Fibroblast of lung (primary cell): ENCODE data around the gene PCIF1. TPM values are rescaled to one million over a fixed set of nuclear protein-coding genes. Genes with fewer than 3 reads are reported as not detected.
"Not testable (repeated sequence)": the region's sequence is repeated elsewhere in the genome, so short reads cannot be mapped to it uniquely, and the experiment has no call there.

Experiments used
- DNase-seq, 2 donors: peaks; one replicate each; pipeline versions ENCODE4 v3.0.0 to v3.0.0-alpha.2; 2010; ENCODE audit warnings: low read depth in 2 of 2
- H2AFZ ChIP-seq: 2 replicates; pipeline ENCODE4 v1.5.1; 2012; ENCODE audit warnings: low read length, control low read depth, inconsistent platforms
- H3K27ac ChIP-seq: 2 replicates; pipeline ENCODE4 v1.5.1; 2011; ENCODE audit warnings: low read length, control low read depth; ENCODE audit not compliant: insufficient read depth
- H3K27me3 ChIP-seq: 2 replicates; pipeline ENCODE4 v1.5.1; 2011; ENCODE audit warnings: mild to moderate bottlenecking, low read length; ENCODE audit not compliant: control insufficient read depth, insufficient read depth
- H3K36me3 ChIP-seq: 2 replicates; pipeline ENCODE4 v1.5.1; 2011; ENCODE audit warnings: low read length; ENCODE audit not compliant: control insufficient read depth, insufficient read depth
- H3K4me1 ChIP-seq: 2 replicates; pipeline ENCODE4 v1.5.1; 2011; ENCODE audit warnings: low read length; ENCODE audit not compliant: control insufficient read depth, insufficient read depth; ENCODE audit errors: extremely low read depth
- H3K4me2 ChIP-seq: 2 replicates; pipeline ENCODE4 v1.5.1; 2011; ENCODE audit warnings: low read length, control low read depth; ENCODE audit not compliant: insufficient read depth; ENCODE audit errors: extremely low read depth
- H3K4me3 ChIP-seq, 4 experiments: fragments of 200-600 bp in 1 of 4; sonication (generic) in 1 of 4; replicated peaks in 1 of 4; 2 replicates each; pipeline ENCODE4 v1.5.1; 2011 to 2016; ENCODE audit warnings: low read length in 4 of 4, low read depth in 3 of 4, mild to moderate bottlenecking in 3 of 4, control low read depth in 2 of 4, inconsistent platforms in 1 of 4, mixed read lengths in 1 of 4; ENCODE audit not compliant: insufficient read depth in 1 of 4; ENCODE audit errors: control extremely low read depth in 1 of 4
- H3K79me2 ChIP-seq: 2 replicates; pipeline ENCODE4 v1.5.1; 2012; ENCODE audit warnings: mild to moderate bottlenecking, low read length, inconsistent platforms; ENCODE audit not compliant: control insufficient read depth, insufficient read depth
- H3K9ac ChIP-seq: 2 replicates; pipeline ENCODE4 v1.5.1; 2011; ENCODE audit warnings: mild to moderate bottlenecking, low read length, control low read depth; ENCODE audit not compliant: insufficient read depth
- H3K9me3 ChIP-seq: 2 replicates; pipeline ENCODE4 v1.5.1; 2012; ENCODE audit warnings: low read depth, low read length; ENCODE audit not compliant: control insufficient read depth, insufficient read depth
- H4K20me1 ChIP-seq: 2 replicates; pipeline ENCODE4 v1.5.1; 2011; ENCODE audit warnings: low read length; ENCODE audit not compliant: control insufficient read depth, insufficient read depth; ENCODE audit errors: extremely low read depth
- EZH2 ChIP-seq: IDR thresholded peaks from 2 replicates; pipeline ENCODE4 v1.5.1; 2012; ENCODE audit warnings: low read length, control low read depth, mild to moderate bottlenecking; ENCODE audit errors: missing control alignments
- polyA plus RNA-seq, 2 donors: library from polyadenylated mRNA; depleted of rRNA in 1 of 2; stranded (reverse) in 1 of 2; unstranded in 1 of 2; fragments of >200 nt; gene quantifications; 2 replicates each; pipeline ENCODE4 v1.2.1, GENCODE V29; 2011 to 2012; ENCODE audit warnings: missing spikeins in 1 of 2
- total RNA-seq: library from RNA; depleted of rRNA; stranded (reverse); fragments of >200 nt; gene quantifications from 2 replicates; pipeline ENCODE4 v1.2.1, GENCODE V29; 2014
- TF ChIP-seq, protein P1 (sequence below), 2 donors: IDR thresholded peaks in 1 of 2; conservative IDR thresholded peaks in 1 of 2; 1 replicate in 1 of 2; 2 replicates in 1 of 2; pipeline ENCODE4 v1.5.1; 2011 to 2012; ENCODE audit warnings: low read length in 2 of 2, control low read depth in 1 of 2, inconsistent platforms in 1 of 2, low read depth in 1 of 2, mild to moderate bottlenecking in 1 of 2

The PCIF1 gene
- total and polyA plus RNA-seq, 2 donors (not counting 1 experiment from before 2014, with no cell fraction given): 9.9 to 16.0 TPM

DNA sequence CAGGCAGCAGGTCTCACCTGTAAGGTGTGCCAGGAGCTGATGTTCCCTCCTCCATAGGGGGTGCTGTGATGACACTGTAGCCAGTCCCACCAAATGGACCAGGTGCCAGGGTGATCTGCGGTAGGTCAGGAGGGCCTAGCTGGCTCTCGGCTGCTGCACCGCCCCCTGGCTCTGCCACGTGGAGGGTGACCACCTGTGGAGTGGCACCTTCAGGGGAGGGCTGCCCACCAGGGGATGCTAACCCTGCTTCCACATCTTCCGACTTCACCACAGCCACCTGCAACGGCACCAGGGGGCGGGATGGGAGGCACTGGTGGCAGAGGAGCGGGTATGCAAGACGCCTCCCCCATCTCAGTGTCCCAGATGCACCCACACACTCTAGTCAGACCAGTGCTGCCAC lies 19.2 kb downstream of the PCIF1 start:
- Histone ChIP-seq H2AFZ (no peak overlapping the region), H4K20me1 (no peaks in the 10 kb centered on the region), H3K27me3 (no peaks in the 10 kb centered on the region), H3K9ac (no peak overlapping the region), H3K36me3 (peaks cover 53% of the 10 kb centered on the region), H3K4me2 (no peak overlapping the region), H3K9me3 (no peaks in the 10 kb centered on the region), H3K27ac (no peak overlapping the region), H3K4me1 (no peaks in the 10 kb centered on the region), H3K4me3 (no peak overlapping the region), H3K79me2 (no peaks in the 10 kb centered on the region)
- no peak for TF ChIP-seq EZH2
- TF ChIP-seq, protein P1, sequence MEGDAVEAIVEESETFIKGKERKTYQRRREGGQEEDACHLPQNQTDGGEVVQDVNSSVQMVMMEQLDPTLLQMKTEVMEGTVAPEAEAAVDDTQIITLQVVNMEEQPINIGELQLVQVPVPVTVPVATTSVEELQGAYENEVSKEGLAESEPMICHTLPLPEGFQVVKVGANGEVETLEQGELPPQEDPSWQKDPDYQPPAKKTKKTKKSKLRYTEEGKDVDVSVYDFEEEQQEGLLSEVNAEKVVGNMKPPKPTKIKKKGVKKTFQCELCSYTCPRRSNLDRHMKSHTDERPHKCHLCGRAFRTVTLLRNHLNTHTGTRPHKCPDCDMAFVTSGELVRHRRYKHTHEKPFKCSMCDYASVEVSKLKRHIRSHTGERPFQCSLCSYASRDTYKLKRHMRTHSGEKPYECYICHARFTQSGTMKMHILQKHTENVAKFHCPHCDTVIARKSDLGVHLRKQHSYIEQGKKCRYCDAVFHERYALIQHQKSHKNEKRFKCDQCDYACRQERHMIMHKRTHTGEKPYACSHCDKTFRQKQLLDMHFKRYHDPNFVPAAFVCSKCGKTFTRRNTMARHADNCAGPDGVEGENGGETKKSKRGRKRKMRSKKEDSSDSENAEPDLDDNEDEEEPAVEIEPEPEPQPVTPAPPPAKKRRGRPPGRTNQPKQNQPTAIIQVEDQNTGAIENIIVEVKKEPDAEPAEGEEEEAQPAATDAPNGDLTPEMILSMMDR (conservative IDR thresholded peaks at IDR 0.05 in 1 of 2, IDR thresholded peaks at IDR 0.05 in 1 of 2; ENCODE audit: low read depth in 1 of 2, low read length in 2 of 2): no peak
- no peak for DNase-seq

DNA sequence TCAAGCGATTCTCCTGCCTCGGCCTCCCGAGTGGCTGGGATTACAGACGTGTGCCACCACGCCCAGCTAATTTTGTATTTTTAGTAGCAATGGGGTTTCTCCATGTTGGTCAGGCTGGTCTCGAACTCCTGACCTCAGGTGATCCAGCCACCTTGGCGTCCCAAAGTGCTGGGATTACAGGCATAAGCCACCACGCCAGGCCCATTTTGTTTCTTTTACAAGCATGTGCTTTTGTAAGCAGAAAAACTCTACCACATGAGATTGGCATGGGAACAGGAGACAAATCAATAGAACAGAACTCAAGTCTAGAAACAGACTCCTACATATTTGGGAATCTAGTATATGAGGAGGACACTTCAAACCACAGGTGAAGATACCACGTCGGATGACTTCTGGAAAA lies 21.8 kb downstream of the PCIF1 start:
- H3K9ac ChIP-seq, H3K27me3 ChIP-seq, H3K4me2 ChIP-seq, H3K27ac ChIP-seq, H3K79me2 ChIP-seq, H4K20me1 ChIP-seq, H3K4me1 ChIP-seq, DNase-seq, H3K9me3 ChIP-seq, H3K4me3 ChIP-seq, H2AFZ ChIP-seq: not testable (repeated sequence)
- H3K36me3 ChIP-seq: peaks cover 42% of the 10 kb centered on the region

DNA sequence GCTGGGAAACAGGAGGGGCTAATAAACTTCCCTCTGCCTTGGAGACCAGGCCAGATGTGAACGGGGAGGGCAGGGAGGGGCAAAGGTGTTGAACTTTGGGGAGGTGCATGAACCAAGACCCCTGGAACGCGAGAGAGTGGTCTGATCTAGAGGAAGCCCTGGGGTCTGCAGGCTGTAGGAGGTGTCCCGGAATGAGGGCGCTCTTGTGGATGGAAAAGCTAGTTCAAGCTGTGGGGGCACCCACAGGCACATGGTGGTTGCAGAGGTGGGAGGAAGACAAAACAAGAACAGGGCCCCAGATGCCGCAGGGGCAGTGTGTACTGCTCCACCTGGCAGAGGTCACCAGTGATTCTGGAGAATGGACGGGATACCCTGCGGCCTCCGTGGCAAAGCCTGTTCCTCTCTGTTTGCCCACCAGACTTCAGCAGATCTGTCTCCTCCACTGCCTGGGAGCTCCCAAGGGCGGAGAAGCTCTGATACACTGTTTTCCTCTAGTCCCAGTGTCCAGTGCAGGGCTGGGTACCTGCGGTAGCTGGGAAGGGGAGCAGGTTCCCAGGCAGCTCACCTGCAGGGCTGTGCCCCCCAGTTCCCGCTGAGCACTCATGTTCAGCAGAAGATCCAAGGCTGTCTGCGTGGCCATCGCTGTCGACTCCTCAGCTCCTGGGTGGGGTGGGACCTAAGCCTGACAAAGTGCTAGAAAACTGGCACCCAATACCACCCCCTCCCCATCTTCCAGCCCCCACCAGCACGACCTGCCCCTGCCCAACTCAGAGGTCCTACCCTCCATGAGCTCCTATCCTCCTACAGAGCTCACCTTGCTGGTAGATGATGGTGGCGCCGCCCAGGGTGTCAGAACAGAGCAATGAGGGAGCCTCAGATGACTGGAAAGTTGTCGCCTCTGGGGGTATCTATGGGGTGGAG lies 22.8 kb downstream of the PCIF1 start:
- no peaks in the 10 kb centered on the region for H3K4me1 ChIP-seq
- TF ChIP-seq, protein P1 (conservative IDR thresholded peaks at IDR 0.05 in 1 of 2, IDR thresholded peaks at IDR 0.05 in 1 of 2; ENCODE audit: low read depth in 1 of 2, low read length in 2 of 2): no peak
- TF ChIP-seq EZH2: no peak
- no peaks in the 10 kb centered on the region for H3K79me2 ChIP-seq
- no peaks in the 10 kb centered on the region for H4K20me1 ChIP-seq
- no peaks in the 10 kb centered on the region for H3K9me3 ChIP-seq
- peaks cover 40% of the 10 kb centered on the region for H3K36me3 ChIP-seq
- H3K27ac ChIP-seq: no peak overlapping the region
- no peaks in the 10 kb centered on the region for H3K27me3 ChIP-seq
- no peak for DNase-seq
- H3K4me2 ChIP-seq: no peak overlapping the region
- no peak overlapping the region for H2AFZ ChIP-seq
- no peak overlapping the region for H3K9ac ChIP-seq
- no peak overlapping the region for H3K4me3 ChIP-seq
